Neural cell (in vitro differentiated cells): ENCODE measurements around the gene OFD1.

ENCODE experiments used
- EP300 ChIP-seq: fragments of 450-650 bp; conservative IDR thresholded peaks from 2 replicates; pipeline ENCODE4 v1.6.1; 2014; ENCODE audit warnings: antibody characterized with exemption, mild to moderate bottlenecking, moderate library complexity; ENCODE audit not compliant: poor library complexity, severe bottlenecking
- EZH2 ChIP-seq: fragments of 200-600, 300-800 bp; shearing (Covaris generic), sonication (generic); IDR thresholded peaks from 2 replicates; pipeline ENCODE4 v1.6.1; 2014; ENCODE audit warnings: antibody characterized with exemption, low read length, borderline replicate concordance, mild to moderate bottlenecking; ENCODE audit not compliant: insufficient read depth, poor library complexity, severe bottlenecking
- MXI1 ChIP-seq: fragments of 450-650 bp; conservative IDR thresholded peaks from 2 replicates; pipeline ENCODE4 v1.6.1; 2014; ENCODE audit warnings: antibody characterized with exemption, mild to moderate bottlenecking; ENCODE audit not compliant: poor library complexity, severe bottlenecking
- POLR2AphosphoS5 ChIP-seq: IDR thresholded peaks from 2 replicates; pipeline ENCODE4 v1.6.1; 2012
- TF ChIP-seq, protein P1 (sequence below): fragments of 450-650 bp; IDR thresholded peaks from 2 replicates; pipeline ENCODE4 v1.5.1; 2014; ENCODE audit warnings: antibody characterized with exemption, mild to moderate bottlenecking, moderate library complexity; ENCODE audit not compliant: poor library complexity, severe bottlenecking
- TF ChIP-seq, protein P2 (sequence below): IDR thresholded peaks from 2 replicates; pipeline ENCODE4 v1.6.1; 2012; ENCODE audit warnings: borderline replicate concordance

DNA sequence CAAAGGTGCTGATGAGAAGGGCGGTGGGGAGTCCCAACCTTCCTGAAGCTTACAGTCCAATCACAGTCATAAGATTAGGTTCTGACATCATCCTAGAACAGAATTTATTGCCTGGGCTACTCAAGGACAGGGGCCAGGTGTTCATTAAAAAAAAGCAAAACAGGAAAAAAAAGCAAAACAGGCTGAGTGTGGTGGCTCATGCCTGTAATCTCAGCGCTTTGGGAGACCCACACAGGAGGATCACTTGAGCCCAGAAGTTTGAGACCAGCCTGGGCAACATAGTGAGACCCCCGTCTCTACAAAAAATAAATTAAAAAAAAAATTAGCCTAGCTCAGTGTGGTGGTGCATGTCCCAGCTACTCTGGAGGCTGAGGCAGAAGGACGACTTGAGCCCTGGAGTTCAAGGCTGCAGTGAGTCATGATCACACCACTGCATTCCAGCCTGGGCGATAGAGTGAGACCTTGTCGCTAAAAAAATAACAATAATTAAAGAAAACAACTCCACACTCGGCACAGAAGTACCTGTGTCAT lies 42.6 kb upstream of the OFD1 start:
- TF ChIP-seq POLR2AphosphoS5, result no peak
- TF ChIP-seq EP300, result no peak
- no peak for TF ChIP-seq MXI1
- TF ChIP-seq, protein P1, sequence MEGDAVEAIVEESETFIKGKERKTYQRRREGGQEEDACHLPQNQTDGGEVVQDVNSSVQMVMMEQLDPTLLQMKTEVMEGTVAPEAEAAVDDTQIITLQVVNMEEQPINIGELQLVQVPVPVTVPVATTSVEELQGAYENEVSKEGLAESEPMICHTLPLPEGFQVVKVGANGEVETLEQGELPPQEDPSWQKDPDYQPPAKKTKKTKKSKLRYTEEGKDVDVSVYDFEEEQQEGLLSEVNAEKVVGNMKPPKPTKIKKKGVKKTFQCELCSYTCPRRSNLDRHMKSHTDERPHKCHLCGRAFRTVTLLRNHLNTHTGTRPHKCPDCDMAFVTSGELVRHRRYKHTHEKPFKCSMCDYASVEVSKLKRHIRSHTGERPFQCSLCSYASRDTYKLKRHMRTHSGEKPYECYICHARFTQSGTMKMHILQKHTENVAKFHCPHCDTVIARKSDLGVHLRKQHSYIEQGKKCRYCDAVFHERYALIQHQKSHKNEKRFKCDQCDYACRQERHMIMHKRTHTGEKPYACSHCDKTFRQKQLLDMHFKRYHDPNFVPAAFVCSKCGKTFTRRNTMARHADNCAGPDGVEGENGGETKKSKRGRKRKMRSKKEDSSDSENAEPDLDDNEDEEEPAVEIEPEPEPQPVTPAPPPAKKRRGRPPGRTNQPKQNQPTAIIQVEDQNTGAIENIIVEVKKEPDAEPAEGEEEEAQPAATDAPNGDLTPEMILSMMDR, result no peak
- TF ChIP-seq, protein P2, sequence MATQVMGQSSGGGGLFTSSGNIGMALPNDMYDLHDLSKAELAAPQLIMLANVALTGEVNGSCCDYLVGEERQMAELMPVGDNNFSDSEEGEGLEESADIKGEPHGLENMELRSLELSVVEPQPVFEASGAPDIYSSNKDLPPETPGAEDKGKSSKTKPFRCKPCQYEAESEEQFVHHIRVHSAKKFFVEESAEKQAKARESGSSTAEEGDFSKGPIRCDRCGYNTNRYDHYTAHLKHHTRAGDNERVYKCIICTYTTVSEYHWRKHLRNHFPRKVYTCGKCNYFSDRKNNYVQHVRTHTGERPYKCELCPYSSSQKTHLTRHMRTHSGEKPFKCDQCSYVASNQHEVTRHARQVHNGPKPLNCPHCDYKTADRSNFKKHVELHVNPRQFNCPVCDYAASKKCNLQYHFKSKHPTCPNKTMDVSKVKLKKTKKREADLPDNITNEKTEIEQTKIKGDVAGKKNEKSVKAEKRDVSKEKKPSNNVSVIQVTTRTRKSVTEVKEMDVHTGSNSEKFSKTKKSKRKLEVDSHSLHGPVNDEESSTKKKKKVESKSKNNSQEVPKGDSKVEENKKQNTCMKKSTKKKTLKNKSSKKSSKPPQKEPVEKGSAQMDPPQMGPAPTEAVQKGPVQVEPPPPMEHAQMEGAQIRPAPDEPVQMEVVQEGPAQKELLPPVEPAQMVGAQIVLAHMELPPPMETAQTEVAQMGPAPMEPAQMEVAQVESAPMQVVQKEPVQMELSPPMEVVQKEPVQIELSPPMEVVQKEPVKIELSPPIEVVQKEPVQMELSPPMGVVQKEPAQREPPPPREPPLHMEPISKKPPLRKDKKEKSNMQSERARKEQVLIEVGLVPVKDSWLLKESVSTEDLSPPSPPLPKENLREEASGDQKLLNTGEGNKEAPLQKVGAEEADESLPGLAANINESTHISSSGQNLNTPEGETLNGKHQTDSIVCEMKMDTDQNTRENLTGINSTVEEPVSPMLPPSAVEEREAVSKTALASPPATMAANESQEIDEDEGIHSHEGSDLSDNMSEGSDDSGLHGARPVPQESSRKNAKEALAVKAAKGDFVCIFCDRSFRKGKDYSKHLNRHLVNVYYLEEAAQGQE, result no peak
- TF ChIP-seq EZH2, result no peak
